Measurements from ENCODE around the gene VPS52. TPM values are rescaled to one million over a fixed set of nuclear protein-coding genes. Genes with fewer than 3 reads are reported as not detected.

Gene VPS52
- total and polyA plus RNA-seq, 9 of the 15 experiments (the other 6 are each of a cell fraction or from before 2014, with no cell fraction given), result 24.4 to 103 (median 40.2) TPM

DNA sequence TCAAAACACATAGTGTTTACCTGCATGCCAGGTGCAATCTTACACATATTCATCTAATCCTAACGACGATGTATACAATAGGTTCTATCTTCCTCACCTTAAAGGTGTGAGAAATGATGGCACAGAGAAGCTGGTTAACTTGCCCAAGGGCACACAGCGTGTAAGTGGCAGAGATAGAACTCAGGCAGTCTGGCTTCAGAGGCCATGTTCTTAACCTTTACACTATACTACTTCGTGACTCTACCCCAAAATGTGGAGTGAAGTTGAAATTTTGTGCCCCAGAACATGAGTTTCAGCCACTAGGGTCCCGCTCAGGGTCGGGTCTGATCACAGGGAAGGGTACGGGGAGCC lies 584 bp downstream of the VPS52 start (continued):
- TF ChIP-seq, protein P1, sequence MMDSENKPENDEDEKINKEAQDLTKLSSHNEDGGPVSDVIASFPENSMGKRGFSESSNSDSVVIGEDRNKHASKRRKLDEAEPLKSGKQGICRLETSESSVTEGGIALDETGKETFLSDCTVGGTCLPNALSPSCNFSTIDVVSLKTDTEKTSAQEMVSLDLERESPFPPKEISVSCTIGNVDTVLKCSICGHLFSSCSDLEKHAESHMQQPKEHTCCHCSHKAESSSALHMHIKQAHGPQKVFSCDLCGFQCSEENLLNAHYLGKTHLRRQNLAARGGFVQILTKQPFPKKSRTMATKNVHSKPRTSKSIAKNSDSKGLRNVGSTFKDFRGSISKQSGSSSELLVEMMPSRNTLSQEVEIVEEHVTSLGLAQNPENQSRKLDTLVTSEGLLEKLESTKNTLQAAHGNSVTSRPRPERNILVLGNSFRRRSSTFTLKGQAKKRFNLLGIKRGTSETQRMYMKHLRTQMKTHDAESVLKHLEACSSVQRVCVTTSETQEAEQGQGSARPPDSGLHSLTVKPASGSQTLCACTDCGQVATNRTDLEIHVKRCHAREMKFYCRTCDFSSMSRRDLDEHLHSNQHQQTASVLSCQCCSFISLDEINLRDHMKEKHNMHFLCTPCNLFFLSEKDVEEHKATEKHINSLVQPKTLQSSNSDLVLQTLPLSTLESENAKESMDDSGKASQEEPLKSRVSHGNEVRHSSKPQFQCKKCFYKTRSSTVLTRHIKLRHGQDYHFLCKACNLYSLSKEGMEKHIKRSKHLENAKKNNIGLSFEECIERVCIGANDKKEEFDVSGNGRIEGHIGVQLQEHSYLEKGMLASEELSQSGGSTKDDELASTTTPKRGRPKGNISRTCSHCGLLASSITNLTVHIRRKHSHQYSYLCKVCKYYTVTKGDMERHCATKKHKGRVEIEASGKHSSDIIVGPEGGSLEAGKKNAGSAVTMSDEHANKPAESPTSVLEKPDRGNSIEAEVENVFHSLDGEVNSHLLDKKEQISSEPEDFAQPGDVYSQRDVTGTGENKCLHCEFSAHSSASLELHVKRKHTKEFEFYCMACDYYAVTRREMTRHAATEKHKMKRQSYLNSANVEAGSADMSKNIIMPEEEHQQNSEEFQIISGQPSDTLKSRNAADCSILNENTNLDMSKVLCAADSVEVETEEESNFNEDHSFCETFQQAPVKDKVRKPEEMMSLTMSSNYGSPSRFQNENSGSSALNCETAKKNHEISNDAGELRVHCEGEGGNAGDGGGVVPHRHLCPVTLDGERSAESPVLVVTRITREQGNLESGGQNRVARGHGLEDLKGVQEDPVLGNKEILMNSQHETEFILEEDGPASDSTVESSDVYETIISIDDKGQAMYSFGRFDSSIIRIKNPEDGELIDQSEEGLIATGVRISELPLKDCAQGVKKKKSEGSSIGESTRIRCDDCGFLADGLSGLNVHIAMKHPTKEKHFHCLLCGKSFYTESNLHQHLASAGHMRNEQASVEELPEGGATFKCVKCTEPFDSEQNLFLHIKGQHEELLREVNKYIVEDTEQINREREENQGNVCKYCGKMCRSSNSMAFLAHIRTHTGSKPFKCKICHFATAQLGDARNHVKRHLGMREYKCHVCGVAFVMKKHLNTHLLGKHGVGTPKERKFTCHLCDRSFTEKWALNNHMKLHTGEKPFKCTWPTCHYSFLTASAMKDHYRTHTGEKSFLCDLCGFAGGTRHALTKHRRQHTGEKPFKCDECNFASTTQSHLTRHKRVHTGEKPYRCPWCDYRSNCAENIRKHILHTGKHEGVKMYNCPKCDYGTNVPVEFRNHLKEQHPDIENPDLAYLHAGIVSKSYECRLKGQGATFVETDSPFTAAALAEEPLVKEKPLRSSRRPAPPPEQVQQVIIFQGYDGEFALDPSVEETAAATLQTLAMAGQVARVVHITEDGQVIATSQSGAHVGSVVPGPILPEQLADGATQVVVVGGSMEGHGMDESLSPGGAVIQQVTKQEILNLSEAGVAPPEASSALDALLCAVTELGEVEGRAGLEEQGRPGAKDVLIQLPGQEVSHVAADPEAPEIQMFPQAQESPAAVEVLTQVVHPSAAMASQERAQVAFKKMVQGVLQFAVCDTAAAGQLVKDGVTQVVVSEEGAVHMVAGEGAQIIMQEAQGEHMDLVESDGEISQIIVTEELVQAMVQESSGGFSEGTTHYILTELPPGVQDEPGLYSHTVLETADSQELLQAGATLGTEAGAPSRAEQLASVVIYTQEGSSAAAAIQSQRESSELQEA (IDR thresholded peaks at IDR 0.05; ENCODE audit: low read depth), result 0 out of 2 replicates have a peak, but pooled peaks have one; percentile 19
- TF ChIP-seq RBM39 (optimal IDR thresholded peaks at IDR 0.05; ENCODE audit: low read depth, low read length) (peak; percentile 14), ZNF23 (CRISPR knock-in tag; IDR thresholded peaks at IDR 0.05) (no peak), NR4A1 (CRISPR knock-in tag; IDR thresholded peaks at IDR 0.05) (no peak), NR4A1 (tag; IDR thresholded peaks at IDR 0.05) (no peak), PHB (CRISPR knock-in tag; IDR thresholded peaks at IDR 0.05) (no peak), BCOR (IDR thresholded peaks at IDR 0.05) (peak; percentile 96), ZNF384 (IDR thresholded peaks at IDR 0.05; ENCODE audit: low read depth, low read length) (no peak), ZNF584 (CRISPR knock-in tag; IDR thresholded peaks at IDR 0.05; ENCODE audit: low read depth) (no peak)
- TF ChIP-seq, protein P2, sequence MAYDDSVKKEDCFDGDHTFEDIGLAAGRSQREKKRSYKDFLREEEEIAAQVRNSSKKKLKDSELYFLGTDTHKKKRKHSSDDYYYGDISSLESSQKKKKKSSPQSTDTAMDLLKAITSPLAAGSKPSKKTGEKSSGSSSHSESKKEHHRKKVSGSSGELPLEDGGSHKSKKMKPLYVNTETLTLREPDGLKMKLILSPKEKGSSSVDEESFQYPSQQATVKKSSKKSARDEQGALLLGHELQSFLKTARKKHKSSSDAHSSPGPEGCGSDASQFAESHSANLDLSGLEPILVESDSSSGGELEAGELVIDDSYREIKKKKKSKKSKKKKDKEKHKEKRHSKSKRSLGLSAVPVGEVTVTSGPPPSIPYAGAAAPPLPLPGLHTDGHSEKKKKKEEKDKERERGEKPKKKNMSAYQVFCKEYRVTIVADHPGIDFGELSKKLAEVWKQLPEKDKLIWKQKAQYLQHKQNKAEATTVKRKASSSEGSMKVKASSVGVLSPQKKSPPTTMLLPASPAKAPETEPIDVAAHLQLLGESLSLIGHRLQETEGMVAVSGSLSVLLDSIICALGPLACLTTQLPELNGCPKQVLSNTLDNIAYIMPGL (CRISPR knock-in tag; IDR thresholded peaks at IDR 0.05), result no peak
